HepG2 (cell line): Measurements from ENCODE around the gene CMTM1. TPM values are rescaled to one million over a fixed set of nuclear protein-coding genes. Genes with fewer than 3 reads are reported as not detected.

Experiments
- ATAC-seq: fragments of 200-7000 bp; cut with Tn5 transposase; 3 replicates; pipeline ENCODE4 v1.9.1; 2020; ENCODE audit warnings: mild to moderate bottlenecking, moderate library complexity
- BruUV-seq: library from RNA; stranded (reverse); fragments of 400-500 nt; replicated peaks from 2 replicates; lab custom pipeline; 2021; lab: Mats Ljungman, UMichigan
- CTCF ChIA-PET: fragments of 300-600 bp; formaldehyde crosslinking; extraction: SDS; loops from one replicate; lab custom pipeline; 2021; ENCODE audit warnings: low total read pairs, inconsistent platforms, low intra/inter-chr PET ratio; lab: Yijun Ruan, JAX
- POLR2A ChIA-PET: fragments of 350-600 bp; sonication (Branson Sonifier 250); formaldehyde crosslinking; loops from one replicate; lab custom pipeline; 2020; ENCODE audit warnings: antibody characterized with exemption, inconsistent platforms; lab: Yijun Ruan, JAX
- DNase-seq: peaks from one replicate; pipeline ENCODE4 v3.0.0-alpha.2; 2015; ENCODE audit warnings: low spot score
- FAIRE-seq: peaks from 3 replicates; lab custom pipeline; 2011; peaks lifted over from hg19 to GRCh38; lab: Jason Lieb, UNC
- H2AFZ ChIP-seq: one replicate; pipeline ENCODE4 v1.6.1; 2011; ENCODE audit warnings: low read length, inconsistent platforms
- H3K27ac ChIP-seq: fragments of 300-600 bp; 3 replicates; pipeline ENCODE4 v1.8.0; 2011; ENCODE audit warnings: mixed run types, mild to moderate bottlenecking, mixed read lengths, low read length, inconsistent platforms; ENCODE audit not compliant: insufficient read depth; ENCODE audit errors: extremely low read length
- H3K27me3 ChIP-seq, 2 experiments: fragments of 200-600 bp in 1 of 2; 2 replicates in 1 of 2; 3 replicates in 1 of 2; pipeline versions ENCODE4 v1.6.0 to v1.8.0; 2011; ENCODE audit warnings: low read length in 2 of 2, mild to moderate bottlenecking in 2 of 2, moderate library complexity in 2 of 2, inconsistent platforms in 1 of 2; ENCODE audit not compliant: insufficient read depth in 2 of 2, control insufficient read depth in 1 of 2
- H3K36me3 ChIP-seq, 2 experiments: fragments of 200-600 bp in 1 of 2; replicated peaks in 1 of 2; 2 replicates in 1 of 2; 3 replicates in 1 of 2; pipeline versions ENCODE4 v1.5.1 to v1.8.0; 2011; ENCODE audit warnings: low read length in 2 of 2, inconsistent platforms in 1 of 2; ENCODE audit not compliant: insufficient read depth in 2 of 2, control insufficient read depth in 1 of 2
- H3K4me1 ChIP-seq: 2 replicates; pipeline ENCODE4 v1.5.1; 2012; ENCODE audit warnings: low read length, inconsistent platforms; ENCODE audit not compliant: insufficient read depth
- H3K4me2 ChIP-seq: 2 replicates; pipeline ENCODE4 v1.6.0; 2011; ENCODE audit warnings: low read depth, low read length, inconsistent platforms
- H3K4me3 ChIP-seq, 3 experiments: fragments of 200-600 bp in 1 of 3; sonication (generic), shearing (Covaris generic) in 1 of 3; replicated peaks in 1 of 3; 2 replicates each; pipeline ENCODE4 v1.5.1; 2011 to 2016; ENCODE audit warnings: low read length in 3 of 3, inconsistent platforms in 2 of 3, low read depth in 2 of 3, mild to moderate bottlenecking in 2 of 3, control low read depth in 1 of 3, mixed read lengths in 1 of 3; ENCODE audit not compliant: insufficient read depth in 1 of 3
- H3K79me2 ChIP-seq: one replicate; pipeline ENCODE4 v1.6.1; 2011; ENCODE audit warnings: low read length, inconsistent platforms; ENCODE audit not compliant: insufficient read depth
- H3K9ac ChIP-seq: 2 replicates; pipeline ENCODE4 v1.6.0; 2011; ENCODE audit warnings: mild to moderate bottlenecking, low read depth, low read length, inconsistent platforms; ENCODE audit not compliant: insufficient read depth
- H3K9me3 ChIP-seq: 2 replicates; pipeline ENCODE4 v1.5.1; 2012; ENCODE audit warnings: mild to moderate bottlenecking, low read length
- H4K20me1 ChIP-seq: 2 replicates; pipeline ENCODE4 v1.6.0; 2011; ENCODE audit warnings: inconsistent platforms, mild to moderate bottlenecking, low read length, moderate library complexity; ENCODE audit not compliant: insufficient read depth
- CBFB ChIP-seq: sonication (generic); formaldehyde crosslinking; IDR thresholded peaks from 2 replicates; pipeline ENCODE4 v1.4.0; 2020; ENCODE audit warnings: missing genetic modification reagents
- KMT2B ChIP-seq: IDR thresholded peaks from 2 replicates; pipeline ENCODE4 v1.6.1; 2016; ENCODE audit warnings: missing genetic modification reagents, missing compliant biosample characterization
- PTBP1 ChIP-seq: fragments of 200-400 bp; formaldehyde crosslinking; IDR thresholded peaks from 2 replicates; pipeline ENCODE4 v1.6.1; 2018; ENCODE audit warnings: low read length, low read depth; ENCODE audit not compliant: poor library complexity, severe bottlenecking
- RBM22 ChIP-seq: fragments of 200-400 bp; formaldehyde crosslinking; optimal IDR thresholded peaks from 2 replicates; pipeline ENCODE3; 2017; ENCODE audit warnings: mild to moderate bottlenecking, low read length, moderate library complexity
- THYN1 ChIP-seq: sonication (generic); formaldehyde crosslinking; IDR thresholded peaks from 2 replicates; pipeline ENCODE4 v1.8.1; 2023; ENCODE audit warnings: low read depth, mild to moderate bottlenecking, moderate library complexity, missing genetic modification reagents, borderline replicate concordance
- ZNF264 ChIP-seq: sonication (generic); formaldehyde crosslinking; IDR thresholded peaks from 2 replicates; pipeline ENCODE4 v1.4.0; 2020; ENCODE audit warnings: missing genetic modification reagents
- ZNF350 ChIP-seq: sonication (generic); formaldehyde crosslinking; IDR thresholded peaks from 2 replicates; pipeline ENCODE4 v1.4.0; 2020; ENCODE audit warnings: mild to moderate bottlenecking, low read depth, missing genetic modification reagents, borderline replicate concordance
- ZNF660 ChIP-seq: sonication (generic); formaldehyde crosslinking; IDR thresholded peaks from 2 replicates; pipeline ENCODE4 v1.5.1; 2020; ENCODE audit warnings: mild to moderate bottlenecking, low read depth, missing genetic modification reagents, borderline replicate concordance
- WGBS: methylation state at CpG from one replicate; pipeline ENCODE4 v1.1.6; 2017; ENCODE audit warnings: low lambda C conversion rate; 5-methylcytosine and 5-hydroxymethylcytosine counted together
- in situ Hi-C: cut with HindIII; loops from 2 replicates; pipeline ENCODE4 v1.10.0; 2017; ENCODE audit warnings: low pct_unique_long_range_greater_than_20kb; ENCODE audit not compliant: extremely low pct_ligation_motif_present
- intact Hi-C: fragments of 100-400 bp; cut with micrococcal nuclease; formaldehyde crosslinking; loops from one replicate; pipeline ENCODE4 v1.10.0; 2022; ENCODE audit not compliant: unreplicated experiment
- polyA plus RNA-seq, 8 experiments: library from polyadenylated mRNA; depleted of rRNA in 3 of 8; stranded (reverse) in 7 of 8; unstranded in 1 of 8; fragments of >200 nt; fragmentation: Illumina TruSeq in 4 of 8; extraction: Trizol in 4 of 8; gene quantifications; 2 replicates each; pipeline versions ENCODE4 v1.2.1 to v1.2.3, GENCODE V29; 2011 to 2016; ENCODE audit warnings: low read depth in 4 of 8, missing spikeins in 1 of 8, mixed read lengths in 1 of 8; ENCODE audit not compliant: insufficient read depth in 1 of 8
- total RNA-seq, 5 experiments: library from RNA; depleted of rRNA; stranded (reverse); fragments of >200 nt; fragmentation: Illumina TruSeq; extraction: Trizol; gene quantifications; 2 replicates each; pipeline ENCODE4 v1.2.3, GENCODE V29; 2016; ENCODE audit warnings: low read depth in 1 of 5
- TF ChIP-seq, protein P1 (sequence below): IDR thresholded peaks from 2 replicates; pipeline ENCODE4 v1.6.1; 2016; ENCODE audit warnings: missing compliant biosample characterization, missing genetic modification reagents, borderline replicate concordance
- TF ChIP-seq, protein P2 (sequence below): sonication (generic); formaldehyde crosslinking; IDR thresholded peaks from 2 replicates; pipeline ENCODE4 v1.4.0; 2020; ENCODE audit warnings: mild to moderate bottlenecking, missing genetic modification reagents

CMTM1 gene
- total and polyA plus RNA-seq, 2 of the 13 experiments (the other 11 are each of a cell fraction or from before 2014, with no cell fraction given) = 1.7 to 2.9 TPM

GRCh38 chr16:66521951-66522771 lies 44.1 kb upstream of the CMTM1 start (continued):
- TF ChIP-seq, protein P1, sequence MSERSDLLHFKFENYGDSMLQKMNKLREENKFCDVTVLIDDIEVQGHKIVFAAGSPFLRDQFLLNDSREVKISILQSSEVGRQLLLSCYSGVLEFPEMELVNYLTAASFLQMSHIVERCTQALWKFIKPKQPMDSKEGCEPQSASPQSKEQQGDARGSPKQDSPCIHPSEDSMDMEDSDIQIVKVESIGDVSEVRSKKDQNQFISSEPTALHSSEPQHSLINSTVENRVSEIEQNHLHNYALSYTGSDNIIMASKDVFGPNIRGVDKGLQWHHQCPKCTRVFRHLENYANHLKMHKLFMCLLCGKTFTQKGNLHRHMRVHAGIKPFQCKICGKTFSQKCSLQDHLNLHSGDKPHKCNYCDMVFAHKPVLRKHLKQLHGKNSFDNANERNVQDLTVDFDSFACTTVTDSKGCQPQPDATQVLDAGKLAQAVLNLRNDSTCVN (CRISPR knock-in tag) = no peak
- no peak for TF ChIP-seq CBFB (CRISPR knock-in tag)
- TF ChIP-seq, all 625 proteins: peak for 0

- no peak overlapping the region for H3K27ac ChIP-seq
- DNase-seq = no peak
- POLR2A ChIA-PET = interaction anchor here (1.0 to 1.4 kb wide), 2 partner anchors 20 to 30 kb away, joined by 3 read pairs; partner anchors contain the start of gene CKLF
- TF ChIP-seq, protein P2, sequence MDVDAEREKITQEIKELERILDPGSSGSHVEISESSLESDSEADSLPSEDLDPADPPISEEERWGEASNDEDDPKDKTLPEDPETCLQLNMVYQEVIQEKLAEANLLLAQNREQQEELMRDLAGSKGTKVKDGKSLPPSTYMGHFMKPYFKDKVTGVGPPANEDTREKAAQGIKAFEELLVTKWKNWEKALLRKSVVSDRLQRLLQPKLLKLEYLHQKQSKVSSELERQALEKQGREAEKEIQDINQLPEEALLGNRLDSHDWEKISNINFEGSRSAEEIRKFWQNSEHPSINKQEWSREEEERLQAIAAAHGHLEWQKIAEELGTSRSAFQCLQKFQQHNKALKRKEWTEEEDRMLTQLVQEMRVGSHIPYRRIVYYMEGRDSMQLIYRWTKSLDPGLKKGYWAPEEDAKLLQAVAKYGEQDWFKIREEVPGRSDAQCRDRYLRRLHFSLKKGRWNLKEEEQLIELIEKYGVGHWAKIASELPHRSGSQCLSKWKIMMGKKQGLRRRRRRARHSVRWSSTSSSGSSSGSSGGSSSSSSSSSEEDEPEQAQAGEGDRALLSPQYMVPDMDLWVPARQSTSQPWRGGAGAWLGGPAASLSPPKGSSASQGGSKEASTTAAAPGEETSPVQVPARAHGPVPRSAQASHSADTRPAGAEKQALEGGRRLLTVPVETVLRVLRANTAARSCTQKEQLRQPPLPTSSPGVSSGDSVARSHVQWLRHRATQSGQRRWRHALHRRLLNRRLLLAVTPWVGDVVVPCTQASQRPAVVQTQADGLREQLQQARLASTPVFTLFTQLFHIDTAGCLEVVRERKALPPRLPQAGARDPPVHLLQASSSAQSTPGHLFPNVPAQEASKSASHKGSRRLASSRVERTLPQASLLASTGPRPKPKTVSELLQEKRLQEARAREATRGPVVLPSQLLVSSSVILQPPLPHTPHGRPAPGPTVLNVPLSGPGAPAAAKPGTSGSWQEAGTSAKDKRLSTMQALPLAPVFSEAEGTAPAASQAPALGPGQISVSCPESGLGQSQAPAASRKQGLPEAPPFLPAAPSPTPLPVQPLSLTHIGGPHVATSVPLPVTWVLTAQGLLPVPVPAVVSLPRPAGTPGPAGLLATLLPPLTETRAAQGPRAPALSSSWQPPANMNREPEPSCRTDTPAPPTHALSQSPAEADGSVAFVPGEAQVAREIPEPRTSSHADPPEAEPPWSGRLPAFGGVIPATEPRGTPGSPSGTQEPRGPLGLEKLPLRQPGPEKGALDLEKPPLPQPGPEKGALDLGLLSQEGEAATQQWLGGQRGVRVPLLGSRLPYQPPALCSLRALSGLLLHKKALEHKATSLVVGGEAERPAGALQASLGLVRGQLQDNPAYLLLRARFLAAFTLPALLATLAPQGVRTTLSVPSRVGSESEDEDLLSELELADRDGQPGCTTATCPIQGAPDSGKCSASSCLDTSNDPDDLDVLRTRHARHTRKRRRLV = no peak
- TF ChIP-seq PTBP1 (no peak), KMT2B (CRISPR knock-in tag) (no peak), ZNF660 (CRISPR knock-in tag) (no peak), ZNF350 (no peak), ZNF264 (no peak), THYN1 (CRISPR knock-in tag) (no peak), RBM22 (no peak)
Measured at GRCh38 chr16:66522816-66523590, 43.2 kb upstream of the CMTM1 start.

More at GRCh38 chr16:66522816-66523590, 43.2 kb upstream of the CMTM1 start:
- ATAC-seq (no peak), FAIRE-seq (no peak)
- H3K4me2 ChIP-seq = no peak overlapping the region
- intact Hi-C loops = no loop called here
- in situ Hi-C loops = no loop called here
- WGBS = 95% methylated on average over 11 of the region's 11 CpGs
- no peaks in the 10 kb centered on the region for H3K27me3 ChIP-seq
- H3K4me3 ChIP-seq = no peak overlapping the region
- no peaks in the 10 kb centered on the region for H3K9me3 ChIP-seq
- H4K20me1 ChIP-seq = no peaks in the 10 kb centered on the region
- CTCF ChIA-PET = no interaction called here
- H3K36me3 ChIP-seq = peaks cover 7 to 17% of the 10 kb centered on the region in 2 experiments
- H3K4me1 ChIP-seq = peaks cover 15% of the 10 kb centered on the region
- no peak overlapping the region for H2AFZ ChIP-seq
- no peaks in the 10 kb centered on the region for H3K79me2 ChIP-seq
- BruUV-seq = no TSS peak
- no peak overlapping the region for H3K9ac ChIP-seq
